HK-2 (cell line): ENCODE data around the gene CHST2.

Experiments
- DNase-seq: peaks from one replicate; pipeline ENCODE4 v3.0.0-alpha.2; 2018; ENCODE audit not compliant: unreplicated experiment

Gene CHST2

DNA sequence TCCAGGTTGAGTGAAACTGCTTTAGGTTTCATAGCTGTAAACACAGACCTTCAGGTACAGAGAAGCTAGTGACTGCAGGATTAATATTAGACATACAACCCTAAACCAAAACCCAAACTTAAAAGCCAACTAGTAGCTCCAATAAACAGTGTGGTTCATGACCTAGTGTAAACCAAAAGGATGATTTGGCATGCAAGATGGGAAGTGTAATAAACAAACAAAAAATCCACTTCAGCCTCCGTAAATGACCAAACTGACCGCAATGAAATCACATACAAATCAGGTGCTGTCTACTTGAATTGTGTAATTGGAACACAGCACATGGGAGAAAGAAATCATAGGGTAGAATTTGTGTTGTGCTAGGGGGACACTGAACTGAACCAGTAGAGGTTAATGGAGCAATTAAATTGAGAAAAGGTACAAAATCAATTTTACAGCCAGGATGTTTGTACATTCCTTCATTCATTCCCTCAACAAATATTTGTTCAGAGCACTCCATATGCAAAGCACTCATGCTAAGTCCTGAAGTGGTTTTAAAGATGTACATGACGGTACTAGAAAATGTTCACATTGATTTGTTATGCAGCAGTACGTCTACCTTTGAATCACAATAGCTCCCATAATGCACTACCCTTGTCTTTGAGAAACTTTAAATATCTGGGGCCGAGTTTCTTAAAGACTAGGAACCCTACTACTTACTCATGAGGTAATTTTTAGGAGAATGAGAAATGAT lies 21.4 kb upstream of the CHST2 start:
- DNase-seq: no peak

DNA sequence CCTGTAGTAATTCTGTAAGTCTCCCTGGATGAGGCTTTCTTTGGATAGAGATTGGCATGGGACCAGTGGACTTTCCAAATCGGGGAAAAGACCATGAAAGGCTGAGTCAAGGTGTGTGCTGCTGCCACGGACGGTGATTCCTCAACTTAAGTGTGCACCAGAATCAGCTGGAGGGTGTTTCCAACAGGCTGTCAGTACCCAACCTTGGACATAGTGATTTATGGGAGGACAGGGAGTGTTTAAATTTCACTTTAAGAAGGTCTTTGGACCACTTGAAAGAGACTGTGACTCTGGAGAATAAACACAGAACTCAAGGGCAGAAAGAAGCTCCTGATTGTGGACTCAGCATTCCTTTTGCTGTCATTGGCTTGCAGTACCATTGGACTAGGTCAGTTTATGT lies 20.4 kb upstream of the CHST2 start:
- DNase-seq: no peak

DNA sequence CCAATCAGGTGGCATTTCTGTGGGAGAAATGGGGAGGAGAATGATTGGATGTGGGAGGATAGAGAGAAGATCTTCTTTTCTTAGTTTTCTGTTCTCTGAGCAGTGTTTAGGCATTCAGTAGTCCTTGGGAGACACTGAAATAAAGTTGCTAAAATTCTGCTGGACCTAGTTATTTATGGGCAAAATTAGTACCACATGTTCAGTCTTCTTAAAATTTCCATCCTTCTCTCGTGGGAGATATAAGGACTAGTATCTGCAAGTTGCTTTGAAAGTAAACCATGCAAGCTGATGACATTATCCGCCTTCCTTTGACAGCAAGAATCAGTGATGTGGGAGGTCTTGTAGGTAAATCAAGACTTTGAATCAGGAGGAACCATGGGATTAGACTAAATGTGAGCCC lies 19.9 kb upstream of the CHST2 start:
- DNase-seq: no peak

DNA sequence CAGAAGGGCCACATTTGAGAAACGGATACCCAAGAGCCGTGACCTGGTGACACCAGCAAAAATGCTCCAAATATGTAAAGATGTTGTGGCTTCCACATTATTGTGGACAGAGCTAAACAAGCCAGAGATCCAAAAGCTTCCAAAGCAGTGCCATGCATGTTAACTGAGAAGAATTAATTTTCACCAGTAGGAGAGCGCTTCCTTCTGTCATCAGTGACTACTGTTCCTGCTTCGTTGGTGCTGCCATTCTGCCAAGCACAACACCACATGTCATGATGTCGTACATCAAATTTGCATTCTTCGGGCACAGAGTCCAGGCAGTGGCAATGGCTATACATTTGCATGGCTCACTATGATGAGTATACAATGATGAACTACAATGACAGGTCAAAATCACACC lies 19.1 kb upstream of the CHST2 start:
- DNase-seq: no peak

DNA sequence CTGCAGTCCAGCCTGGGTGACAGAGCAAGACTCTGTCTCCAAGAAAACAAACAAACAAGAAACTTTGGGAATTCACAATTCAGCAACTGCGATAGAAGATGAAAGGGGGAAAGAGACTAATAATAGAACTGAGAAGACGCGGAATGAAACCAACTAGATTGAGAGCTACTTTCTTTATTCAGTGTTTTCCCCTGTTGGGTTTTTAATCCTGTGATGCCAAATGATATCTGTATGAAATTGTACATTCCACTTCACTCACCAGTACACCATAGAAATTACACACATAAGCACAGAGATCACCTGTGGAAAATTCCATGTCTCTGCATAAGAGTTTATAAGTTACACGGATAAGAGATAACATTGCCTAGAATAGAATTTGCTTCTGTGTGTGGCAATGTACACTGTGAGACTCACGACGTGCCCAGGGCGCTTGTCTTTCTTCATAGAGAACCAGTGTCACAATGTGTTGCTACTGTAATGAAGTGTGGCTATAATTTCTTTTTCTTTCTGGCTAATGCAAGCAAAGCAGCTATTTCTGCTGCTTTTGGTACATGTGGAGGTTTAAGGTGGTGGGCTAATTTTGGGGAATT lies 17.7 kb upstream of the CHST2 start:
- DNase-seq: no peak

DNA sequence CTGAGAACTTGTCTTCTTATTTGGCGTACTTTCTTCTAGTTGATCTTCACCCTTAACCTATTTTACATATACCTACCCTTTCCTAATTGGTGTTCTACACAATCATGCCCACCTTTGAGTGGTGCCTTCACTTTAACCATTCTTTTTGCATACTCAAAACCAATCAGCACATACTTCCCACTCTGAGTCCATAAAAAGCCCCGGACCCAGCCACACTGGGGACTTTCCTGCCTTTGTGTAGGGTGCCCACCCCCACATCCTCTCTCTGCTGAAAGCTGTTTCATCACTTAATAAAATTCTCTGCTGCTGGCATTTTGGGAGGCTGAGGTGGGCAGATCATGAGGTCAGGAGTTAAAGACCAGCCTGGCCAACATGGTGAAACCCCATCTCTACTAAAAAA lies 15.9 kb upstream of the CHST2 start:
- no peak for DNase-seq

DNA sequence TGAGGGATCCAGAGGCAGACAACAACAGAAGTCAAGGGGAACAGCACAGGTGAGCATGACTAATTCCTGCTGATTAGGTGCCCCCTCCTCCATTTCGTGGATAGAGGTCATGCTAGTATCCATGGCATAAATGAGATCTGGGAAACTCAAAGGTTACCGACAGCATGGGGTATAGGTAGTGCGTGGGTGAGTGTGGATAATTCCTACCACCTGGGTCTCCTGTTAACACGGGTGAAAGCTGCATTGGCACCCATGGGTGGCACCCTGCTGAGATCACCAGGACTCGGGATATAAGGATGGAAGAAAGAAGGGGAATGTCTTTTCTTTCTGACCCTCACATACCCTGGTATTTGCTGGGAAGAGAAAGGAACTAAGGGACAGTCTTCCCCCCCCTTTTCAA lies 14.4 kb upstream of the CHST2 start:
- no peak for DNase-seq

DNA sequence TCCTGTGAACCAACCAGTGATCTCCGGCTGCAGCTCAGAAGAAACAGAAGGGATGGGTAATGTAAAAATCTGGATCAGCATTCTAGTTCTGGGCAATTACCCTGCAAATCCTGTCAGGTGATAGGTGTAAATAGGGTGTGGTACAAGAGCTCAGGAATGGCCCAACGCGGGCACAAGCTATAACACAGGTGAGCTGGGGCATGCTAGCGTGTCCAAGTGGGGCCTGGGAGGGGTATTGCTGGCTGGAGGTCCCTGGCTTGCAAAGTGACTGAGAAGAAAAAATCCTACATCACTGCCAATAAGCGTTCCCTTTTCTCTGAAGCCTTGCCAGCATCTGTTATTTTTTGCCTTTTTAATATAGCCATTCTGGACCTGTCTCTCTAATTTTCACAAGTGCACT lies 9.7 kb upstream of the CHST2 start:
- no peak for DNase-seq

DNA sequence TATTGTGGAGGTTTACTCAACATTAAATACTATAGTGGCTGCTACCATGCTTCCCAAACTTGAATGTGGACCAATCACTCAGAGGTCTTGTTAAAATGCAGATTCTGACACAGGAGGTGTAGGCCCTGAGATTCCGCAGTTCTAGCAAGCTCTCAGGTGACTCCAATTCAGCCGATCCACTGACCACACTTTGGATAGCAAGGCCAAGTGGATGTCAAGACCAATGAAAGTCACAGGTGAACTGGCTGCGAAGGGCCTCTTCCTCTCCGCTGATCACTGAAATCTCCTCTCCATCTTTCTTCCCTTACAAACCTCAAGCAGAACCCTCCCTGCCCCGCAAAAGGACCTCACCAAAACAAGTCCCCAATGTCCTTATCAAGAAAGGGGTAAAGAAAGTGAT lies 9.2 kb upstream of the CHST2 start:
- no peak for DNase-seq

DNA sequence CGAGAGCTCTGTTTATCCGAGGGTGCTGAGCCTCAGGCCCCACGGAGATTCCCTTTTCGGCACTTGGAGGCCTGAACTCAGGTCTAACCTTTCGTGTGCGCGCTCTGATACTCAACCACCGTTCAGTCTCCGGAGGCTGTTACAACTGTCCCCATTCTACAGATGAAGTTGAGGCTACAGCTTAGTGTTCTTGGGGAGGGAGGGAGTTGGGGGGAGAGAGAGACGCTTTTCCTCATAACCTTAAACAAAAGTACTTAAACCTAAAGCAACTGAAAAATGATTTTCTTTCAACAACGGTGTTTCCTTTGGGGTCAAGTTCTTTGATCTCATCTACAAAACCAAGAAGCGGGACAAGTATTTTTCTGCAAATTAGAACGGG lies 952 bp upstream of the CHST2 start:
- no peak for DNase-seq

DNA sequence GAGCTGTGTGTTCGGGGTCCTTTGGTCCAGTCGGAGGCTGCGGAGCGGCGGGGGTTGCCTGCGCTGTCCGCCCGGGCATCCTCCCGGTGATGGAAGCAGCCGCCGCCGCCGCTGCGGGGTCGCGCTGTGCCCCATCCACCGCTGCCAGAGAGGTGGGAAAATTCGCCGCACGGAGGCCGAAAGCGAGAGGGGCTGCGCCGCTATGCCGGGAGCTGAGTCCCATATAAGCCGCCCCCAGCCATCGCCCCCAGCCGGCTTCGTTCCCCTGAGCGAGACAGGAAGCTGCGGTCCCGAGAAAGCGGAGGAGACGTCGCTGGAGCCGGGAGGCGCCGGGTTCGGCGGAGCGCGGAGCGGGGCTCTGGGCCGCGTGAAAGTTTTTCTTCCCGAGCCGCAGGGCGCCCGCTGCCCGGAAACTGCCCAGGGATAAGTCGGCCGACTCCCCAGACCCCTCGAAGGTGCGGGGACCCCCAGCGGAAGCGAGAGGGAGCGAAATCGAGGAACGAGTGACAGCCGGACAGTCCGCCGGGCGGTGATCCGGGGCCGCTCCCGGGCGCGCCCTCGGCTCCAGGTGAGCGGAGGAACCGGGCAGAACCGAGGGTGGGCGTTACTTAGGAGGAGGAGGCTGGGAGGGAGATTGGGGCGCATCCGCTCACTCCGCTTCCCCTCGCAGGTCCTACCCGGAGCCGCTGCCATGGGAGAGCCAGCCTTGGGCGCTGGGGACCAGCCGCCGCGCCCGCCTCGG lies 574 bp downstream of the CHST2 start:
- peak; percentile 32 for DNase-seq

DNA sequence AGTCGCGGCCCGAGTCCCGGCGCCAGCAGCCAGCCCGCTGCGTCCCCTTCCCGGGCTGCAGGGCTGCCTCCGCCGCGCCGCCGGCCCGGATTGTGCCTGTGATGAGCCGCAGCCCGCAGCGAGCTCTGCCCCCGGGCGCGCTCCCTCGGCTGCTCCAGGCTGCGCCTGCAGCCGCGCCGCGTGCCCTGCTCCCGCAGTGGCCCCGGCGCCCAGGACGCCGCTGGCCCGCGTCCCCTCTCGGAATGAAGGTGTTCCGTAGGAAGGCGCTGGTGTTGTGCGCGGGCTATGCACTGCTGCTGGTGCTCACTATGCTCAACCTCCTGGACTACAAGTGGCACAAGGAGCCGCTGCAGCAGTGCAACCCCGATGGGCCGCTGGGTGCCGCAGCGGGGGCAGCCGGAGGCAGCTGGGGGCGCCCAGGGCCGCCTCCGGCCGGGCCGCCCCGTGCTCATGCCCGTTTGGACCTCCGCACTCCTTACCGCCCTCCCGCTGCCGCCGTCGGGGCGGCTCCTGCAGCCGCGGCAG lies 1.2 kb downstream of the CHST2 start:
- DNase-seq: no peak

DNA sequence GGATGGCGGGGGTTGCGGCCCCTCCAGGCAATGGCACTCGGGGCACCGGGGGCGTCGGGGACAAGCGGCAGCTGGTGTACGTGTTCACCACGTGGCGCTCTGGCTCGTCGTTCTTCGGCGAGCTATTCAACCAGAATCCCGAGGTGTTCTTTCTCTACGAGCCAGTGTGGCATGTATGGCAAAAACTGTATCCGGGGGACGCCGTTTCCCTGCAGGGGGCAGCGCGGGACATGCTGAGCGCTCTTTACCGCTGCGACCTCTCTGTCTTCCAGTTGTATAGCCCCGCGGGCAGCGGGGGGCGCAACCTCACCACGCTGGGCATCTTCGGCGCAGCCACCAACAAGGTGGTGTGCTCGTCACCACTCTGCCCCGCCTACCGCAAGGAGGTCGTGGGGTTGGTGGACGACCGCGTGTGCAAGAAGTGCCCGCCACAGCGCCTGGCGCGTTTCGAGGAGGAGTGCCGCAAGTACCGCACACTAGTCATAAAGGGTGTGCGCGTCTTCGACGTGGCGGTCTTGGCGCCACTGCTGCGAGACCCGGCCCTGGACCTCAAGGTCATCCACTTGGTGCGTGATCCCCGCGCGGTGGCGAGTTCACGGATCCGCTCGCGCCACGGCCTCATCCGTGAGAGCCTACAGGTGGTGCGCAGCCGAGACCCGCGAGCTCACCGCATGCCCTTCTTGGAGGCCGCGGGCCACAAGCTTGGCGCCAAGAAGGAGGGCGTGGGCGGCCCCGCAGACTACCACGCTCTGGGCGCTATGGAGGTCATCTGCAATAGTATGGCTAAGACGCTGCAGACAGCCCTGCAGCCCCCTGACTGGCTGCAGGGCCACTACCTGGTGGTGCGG lies 1.9 kb downstream of the CHST2 start:
- peak; percentile 12 for DNase-seq

DNA sequence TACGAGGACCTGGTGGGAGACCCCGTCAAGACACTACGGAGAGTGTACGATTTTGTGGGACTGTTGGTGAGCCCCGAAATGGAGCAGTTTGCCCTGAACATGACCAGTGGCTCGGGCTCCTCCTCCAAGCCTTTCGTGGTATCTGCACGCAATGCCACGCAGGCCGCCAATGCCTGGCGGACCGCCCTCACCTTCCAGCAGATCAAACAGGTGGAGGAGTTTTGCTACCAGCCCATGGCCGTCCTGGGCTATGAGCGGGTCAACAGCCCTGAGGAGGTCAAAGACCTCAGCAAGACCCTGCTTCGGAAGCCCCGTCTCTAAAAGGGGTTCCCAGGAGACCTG lies 2.5 kb downstream of the CHST2 start:
- no peak for DNase-seq

DNA sequence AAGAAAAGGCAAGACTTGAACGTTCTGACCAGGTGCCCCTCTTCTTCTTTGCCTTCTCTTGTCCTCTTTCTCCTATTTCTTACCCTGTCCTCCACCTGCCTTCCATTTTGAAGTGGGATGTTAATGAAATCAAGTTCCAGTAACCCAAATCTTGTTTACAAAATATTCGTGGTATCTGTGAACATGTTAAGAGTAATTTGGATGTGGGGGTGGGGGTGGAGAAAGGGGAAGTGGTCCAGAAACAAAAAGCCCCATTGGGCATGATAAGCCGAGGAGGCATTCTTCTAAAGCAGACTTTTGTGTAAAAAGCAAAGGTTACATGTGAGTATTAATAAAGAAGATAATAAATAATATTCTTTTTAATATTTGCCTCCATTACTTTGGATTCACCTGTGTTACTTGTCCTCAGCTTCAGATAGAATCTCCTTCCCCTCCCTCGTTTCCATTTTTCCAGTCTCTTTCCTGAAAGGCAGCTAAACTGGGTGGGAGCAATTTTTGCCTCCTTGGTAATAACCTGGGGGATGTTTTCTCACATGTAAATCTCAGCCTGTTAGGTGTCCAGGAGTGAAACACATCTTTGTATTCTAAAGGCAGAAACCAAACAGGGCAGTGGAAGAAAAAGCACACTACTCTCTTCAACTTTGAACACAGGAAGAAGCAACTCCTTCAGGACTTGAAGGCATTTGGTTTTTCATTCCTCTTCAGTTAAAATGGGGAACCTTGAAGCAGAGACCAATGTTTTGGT lies 3.2 kb downstream of the CHST2 start:
- DNase-seq: no peak

DNA sequence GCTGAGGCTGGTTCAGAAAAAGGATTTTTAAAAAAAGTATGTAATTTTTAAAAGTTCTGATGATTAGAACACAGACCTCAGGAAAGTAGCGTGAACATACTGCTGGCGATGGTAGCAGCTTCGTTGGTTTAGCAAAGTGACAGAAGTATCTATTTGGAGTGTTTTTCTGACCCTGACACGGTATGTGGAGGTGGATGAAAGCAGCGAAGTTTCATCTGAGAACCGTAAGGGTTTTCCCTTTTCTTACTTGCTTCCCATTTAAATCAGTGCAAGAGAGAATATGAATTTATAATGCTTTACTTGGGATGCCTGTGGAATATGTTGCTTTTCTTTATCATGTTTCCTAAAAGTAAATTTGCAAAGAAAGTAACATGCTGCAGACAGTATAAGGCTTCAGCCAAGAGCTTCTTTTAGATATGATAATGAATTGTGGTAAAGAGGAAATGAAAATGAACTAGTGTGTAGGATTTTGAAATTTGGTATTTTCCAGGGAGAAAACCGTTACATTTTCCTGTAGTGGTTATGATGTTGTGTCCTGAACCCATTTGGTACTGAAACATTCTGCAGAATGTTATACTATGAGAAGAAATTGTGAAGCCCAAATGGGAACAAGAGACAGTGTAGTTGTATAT lies 3.9 kb downstream of the CHST2 start:
- DNase-seq: no peak

DNA sequence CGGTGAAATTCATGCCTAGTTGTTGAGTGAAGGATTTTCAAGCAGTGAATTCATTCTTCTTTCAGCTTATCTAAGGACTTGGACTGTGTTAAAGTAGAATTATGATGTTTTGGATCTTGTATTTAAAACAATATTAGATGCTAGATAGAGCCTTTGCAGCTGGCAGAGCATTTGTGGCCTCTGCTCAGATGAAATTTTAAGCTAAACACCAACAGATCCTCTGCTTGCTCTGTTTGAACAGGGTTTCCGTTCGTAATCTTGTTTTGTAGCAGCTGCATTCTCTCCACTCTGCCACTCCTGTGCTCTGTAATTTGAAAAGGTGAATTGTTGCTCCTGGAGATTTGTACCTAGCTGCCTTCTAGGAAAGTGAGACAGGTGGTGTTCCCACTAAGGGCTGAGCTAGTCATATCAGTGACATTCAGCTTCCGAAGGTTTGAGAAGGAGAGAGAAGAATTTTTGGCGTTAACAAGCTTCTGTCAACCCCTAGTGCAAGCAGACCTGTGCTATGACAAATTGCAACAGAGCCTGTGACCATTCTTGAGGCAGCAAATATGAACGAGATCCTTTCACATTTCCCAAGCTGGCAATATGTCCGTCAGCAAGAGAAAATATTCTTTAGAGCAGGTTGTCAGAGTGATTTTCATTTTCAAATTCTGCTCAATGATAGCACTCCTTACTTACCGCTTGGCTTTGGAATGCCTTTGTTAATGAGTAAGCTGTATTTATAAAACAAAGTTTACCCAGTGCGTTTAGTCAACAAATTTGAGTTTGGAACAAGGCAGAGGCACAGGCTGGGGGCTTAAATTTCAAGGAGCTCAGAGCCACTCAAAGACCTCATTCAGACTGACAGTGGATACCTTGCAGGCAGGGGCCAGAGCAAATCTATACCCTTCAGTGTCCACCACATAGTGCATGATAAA lies 5.3 kb downstream of the CHST2 start:
- no peak for DNase-seq

DNA sequence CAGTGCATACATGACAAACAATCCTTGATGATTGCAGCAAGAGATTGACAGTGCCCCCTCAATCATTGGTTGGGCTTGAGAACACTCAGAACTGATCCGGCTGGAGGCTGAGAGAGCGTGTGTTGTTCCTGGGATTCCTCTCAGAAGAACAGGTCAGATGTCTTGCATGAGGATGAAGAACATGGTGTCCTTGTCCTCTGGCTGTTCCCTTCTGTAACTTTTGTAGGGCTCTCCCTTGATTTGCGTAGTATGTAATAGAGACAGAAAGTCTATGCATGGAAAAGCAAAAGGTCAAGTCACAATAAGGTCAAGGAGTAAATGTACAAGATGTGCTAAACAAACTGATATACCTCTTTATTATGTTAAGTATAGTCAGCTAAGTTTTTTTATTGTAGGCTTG lies 8.2 kb downstream of the CHST2 start:
- DNase-seq: no peak

DNA sequence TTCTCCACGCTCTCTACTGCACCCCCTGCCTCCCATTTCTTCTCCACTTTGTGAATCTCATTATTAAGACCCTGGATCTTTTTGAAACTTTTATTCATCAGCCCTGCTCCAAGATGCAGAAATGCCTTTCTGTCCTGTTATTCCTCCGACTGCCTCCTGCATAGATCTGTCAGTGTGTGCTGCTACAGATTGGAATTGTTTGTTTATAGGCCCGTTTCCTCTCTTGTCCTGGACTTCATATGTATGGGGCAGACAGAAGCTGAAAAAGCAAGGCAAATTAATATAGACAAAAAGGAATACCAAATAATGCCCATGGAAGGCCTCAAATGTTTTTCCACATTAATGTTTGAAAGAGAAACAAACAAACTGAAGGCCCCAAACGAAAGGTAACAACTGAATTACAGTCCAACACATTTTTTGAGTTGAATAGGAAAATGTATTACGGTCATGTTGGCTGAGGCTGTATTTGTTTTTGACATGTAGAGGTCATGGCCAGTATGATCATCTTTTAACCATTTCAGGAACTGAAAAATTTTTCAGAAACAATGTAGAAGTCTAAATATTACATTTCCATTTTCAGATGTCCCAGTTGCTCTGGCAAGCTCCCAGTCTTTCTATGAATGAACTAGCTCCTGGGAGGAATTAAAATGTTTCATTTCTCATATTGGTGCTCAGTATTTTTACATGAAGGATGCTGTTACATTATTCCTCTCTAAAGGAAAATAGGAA lies 8.8 kb downstream of the CHST2 start:
- no peak for DNase-seq
